Measurements from ENCODE around the gene SLC35F5. TPM values are rescaled to one million over a fixed set of nuclear protein-coding genes. Genes with fewer than 3 reads are reported as not detected.
"Not testable (repeated sequence)": the region's sequence is repeated elsewhere in the genome, so short reads cannot be mapped to it uniquely, and the experiment has no call there.

SLC35F5 gene
- total RNA-seq, 1 donor from 2014 or later: 48.3 TPM

GRCh38 chr2:113703386-113704299 is 52.8 kb downstream of the SLC35F5 start:
- TF ChIP-seq CTCF (IDR thresholded peaks at IDR 0.05): no peak
- CTCF ChIA-PET: no interaction called here
- intact Hi-C loops (cut with micrococcal nuclease): no loop called here

GRCh38 chr2:113700186-113700841 is 56.1 kb downstream of the SLC35F5 start:
- Mint-ChIP-seq H3K27ac (peak overlapping the region; percentile 67), H3K4me1 (peaks cover 35% of the 10 kb centered on the region), H3K9me3 (no peaks in the 10 kb centered on the region), H3K27me3 (no peaks in the 10 kb centered on the region), H3K36me3 (ENCODE audit: low read depth) (peaks cover 12% of the 10 kb centered on the region), H3K4me3 (peak overlapping the region; percentile 76)
- intact Hi-C loops (cut with micrococcal nuclease): loop anchor here (1.0 to 2.0 kb wide), 3 partner anchors 8 to 113 kb away; no protein-coding TSS in a partner anchor
- CTCF ChIA-PET: interaction anchor here (1.0 to 2.3 kb wide), 6 partner anchors 9 to 96 kb away, joined by 3 to 9 read pairs (median 4); no protein-coding TSS in a partner anchor
- no peak for TF ChIP-seq CTCF (IDR thresholded peaks at IDR 0.05)
- POLR2A ChIA-PET: interaction anchor here (0.5 to 0.6 kb wide), 2 partner anchors 19 to 190 kb away, joined by 3 to 6 read pairs; partner anchors contain the start of gene ACTR3
- peak; percentile 96 for ATAC-seq (ENCODE audit: low read depth)
- no peak for DNase-seq

More at GRCh38 chr2:113703386-113704299, 52.8 kb downstream of the SLC35F5 start:
- Mint-ChIP-seq H3K36me3 (ENCODE audit: low read depth) (peaks cover 16% of the 10 kb centered on the region), H3K9me3 (no peaks in the 10 kb centered on the region), H3K27ac (no peak overlapping the region), H3K27me3 (no peaks in the 10 kb centered on the region), H3K4me3 (no peak overlapping the region), H3K4me1 (peaks cover 19% of the 10 kb centered on the region)
- POLR2A ChIA-PET: no interaction called here
- DNase-seq: no peak
- ATAC-seq (ENCODE audit: low read depth): no peak

GRCh38 chr2:113698892-113699447 is 57.5 kb downstream of the SLC35F5 start:
- Mint-ChIP-seq H3K4me3 (peak overlapping the region; percentile 76), H3K4me1 (peaks cover 46% of the 10 kb centered on the region), H3K36me3 (ENCODE audit: low read depth) (peaks cover 8% of the 10 kb centered on the region), H3K9me3 (no peaks in the 10 kb centered on the region), H3K27me3 (no peaks in the 10 kb centered on the region), H3K27ac (peak overlapping the region; percentile 67)
- intact Hi-C loops (cut with micrococcal nuclease): loop anchor here (10.0 kb wide), 1 partner anchor 524 kb away; the partner anchor contains the start of gene PSD4
- TF ChIP-seq CTCF (IDR thresholded peaks at IDR 0.05): no peak
- CTCF ChIA-PET: no interaction called here
- no peak for DNase-seq
- POLR2A ChIA-PET: interaction anchor here (0.6 kb wide), 2 partner anchors 96 to 160 kb away, joined by 5 to 8 read pairs; no protein-coding TSS in a partner anchor
- ATAC-seq (ENCODE audit: low read depth): peak; percentile 30

- DNase-seq; H3K4me3 Mint-ChIP-seq; H3K9me3 Mint-ChIP-seq; ATAC-seq (ENCODE audit: low read depth); H3K27me3 Mint-ChIP-seq; CTCF ChIA-PET; H3K27ac Mint-ChIP-seq; H3K36me3 Mint-ChIP-seq (ENCODE audit: low read depth): not testable (repeated sequence)
- POLR2A ChIA-PET: interaction anchor here (0.6 kb wide), 1 partner anchor 159 kb away, joined by 8 read pairs; no protein-coding TSS in a partner anchor
- intact Hi-C loops (cut with micrococcal nuclease): loop anchor here (10.0 kb wide), 1 partner anchor 523 kb away; the partner anchor contains the start of gene PSD4
- peaks cover 53% of the 10 kb centered on the region for H3K4me1 Mint-ChIP-seq
Observed at GRCh38 chr2:113698251-113698650, 58.2 kb downstream of the SLC35F5 start.

DNA sequence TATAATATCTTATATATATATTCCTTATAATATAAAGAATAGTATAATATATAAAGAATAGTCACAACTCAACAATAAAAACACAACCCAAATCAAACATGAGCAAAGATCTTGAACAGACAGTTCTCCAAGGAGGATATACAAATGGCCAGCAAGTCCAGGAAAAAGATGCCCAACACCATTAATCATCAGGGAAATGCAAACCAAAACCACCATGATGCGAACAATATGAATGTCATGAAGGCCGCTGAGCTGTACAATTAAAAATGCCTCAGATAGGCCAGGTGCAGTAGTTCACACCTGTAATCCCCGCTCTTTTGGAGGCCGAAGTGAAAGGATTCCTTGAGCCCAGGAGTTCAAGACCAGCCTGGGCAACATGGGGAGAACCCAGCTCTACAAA is 58.9 kb downstream of the SLC35F5 start:
- ATAC-seq (ENCODE audit: low read depth) (no peak), DNase-seq (no peak)
- Mint-ChIP-seq H3K36me3 (ENCODE audit: low read depth) (no peaks in the 10 kb centered on the region), H3K27ac (no peak overlapping the region), H3K9me3 (no peaks in the 10 kb centered on the region), H3K4me3 (no peak overlapping the region), H3K27me3 (no peaks in the 10 kb centered on the region), H3K4me1 (peaks cover 61% of the 10 kb centered on the region)
- intact Hi-C loops (cut with micrococcal nuclease): loop anchor here (10.0 kb wide), 1 partner anchor 523 kb away; the partner anchor contains the start of gene PSD4
- POLR2A ChIA-PET: no interaction called here
- CTCF ChIA-PET: no interaction called here
- TF ChIP-seq CTCF (IDR thresholded peaks at IDR 0.05): no peak
